ENCODE measurements around the gene CAMK2B. TPM values are rescaled to one million over a fixed set of nuclear protein-coding genes. Genes with fewer than 3 reads are reported as not detected.

Gene CAMK2B
- total RNA-seq, 1 experiment from 2014 or later = not detected

DNA sequence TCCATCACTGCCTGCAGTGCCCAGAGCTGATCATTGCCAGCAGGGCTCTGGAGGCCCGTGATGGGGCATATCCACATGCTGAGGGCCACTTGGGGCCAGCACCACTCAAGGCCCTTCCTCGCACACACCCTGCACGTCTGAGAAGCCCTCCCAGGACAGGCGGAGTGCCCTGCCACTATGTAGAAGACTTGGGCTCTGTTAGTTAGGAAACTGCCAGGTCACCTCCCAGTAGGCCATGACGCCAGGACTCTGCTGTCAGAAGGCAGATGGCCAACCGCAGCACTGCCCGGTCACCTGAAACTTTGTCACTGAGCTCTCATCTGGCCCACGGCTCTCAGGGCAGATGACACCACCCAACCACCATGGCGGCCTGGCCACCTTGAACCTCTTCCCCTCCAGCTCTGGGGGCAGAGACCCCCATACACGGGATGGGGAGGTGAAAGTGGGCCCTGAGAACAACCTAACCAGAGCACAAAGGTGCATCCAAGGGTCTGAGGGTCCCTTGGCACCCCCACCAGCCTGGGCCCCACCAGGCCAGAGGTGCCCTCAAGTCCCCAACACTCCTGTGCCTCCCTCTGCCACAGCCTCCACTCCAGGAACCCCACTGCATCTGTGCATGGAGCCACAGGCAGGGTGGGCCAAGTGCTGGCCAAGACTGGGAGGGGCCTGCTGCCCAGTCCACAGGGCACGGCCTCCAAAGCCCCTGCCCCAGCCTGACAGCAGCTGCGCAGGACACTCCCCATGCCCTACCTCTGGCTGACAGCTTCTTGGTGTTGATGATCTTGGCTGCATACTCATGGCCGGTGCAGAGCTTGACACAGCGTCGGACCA is 41.8 kb downstream of the CAMK2B start:
- Histone ChIP-seq H3K9me3 (ENCODE audit: low read length) (no peaks in the 10 kb centered on the region), H3K4me1 (ENCODE audit: low read length) (no peaks in the 10 kb centered on the region), H2AFZ (ENCODE audit: low read length) (no peak overlapping the region), H3K79me2 (ENCODE audit: low read length) (no peaks in the 10 kb centered on the region), H4K20me1 (ENCODE audit: insufficient read depth, low read depth, low read length) (no peaks in the 10 kb centered on the region), H3K36me3 (ENCODE audit: insufficient read depth, low read length) (no peaks in the 10 kb centered on the region), H3K27me3 (ENCODE audit: low read length) (no peaks in the 10 kb centered on the region), H3K9ac (ENCODE audit: low read length) (no peak overlapping the region), H3K4me3 (ENCODE audit: low read length) (no peak overlapping the region), H3K27ac (ENCODE audit: low read length) (no peak overlapping the region), H3K9me2 (replicated peaks; ENCODE audit: insufficient read depth, low read length) (no peaks in the 10 kb centered on the region), H3K4me2 (ENCODE audit: low read depth, low read length, poor library complexity, severe bottlenecking) (no peak overlapping the region)
- no peak for DNase-seq

DNA sequence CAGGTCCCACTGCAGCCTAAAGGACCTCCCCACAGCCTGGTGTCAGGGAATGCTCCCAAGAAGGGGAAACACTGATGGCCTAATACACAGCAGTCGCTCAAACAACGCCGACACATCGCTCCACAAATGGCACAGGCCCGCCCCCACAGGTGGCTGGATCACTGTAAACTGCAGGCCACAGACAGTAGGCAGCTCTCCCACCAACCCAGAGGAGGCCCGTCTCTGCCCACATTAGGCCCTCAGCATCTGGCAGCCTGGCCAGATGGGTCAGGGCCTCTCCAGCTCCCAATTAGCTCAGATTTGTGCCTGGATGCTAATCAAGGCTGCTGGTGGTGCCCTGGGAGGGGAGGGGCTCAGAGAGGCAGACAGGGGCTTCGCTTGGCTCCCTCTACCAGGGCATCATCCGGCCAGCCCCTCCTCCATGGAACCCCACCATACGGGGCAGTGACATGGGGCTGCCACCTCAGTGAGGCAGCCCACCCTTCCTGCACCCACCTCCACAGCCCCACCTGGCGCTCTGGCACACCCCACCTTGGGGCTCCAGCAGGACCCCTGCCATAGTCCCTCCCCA is 42.7 kb downstream of the CAMK2B start:
- H3K27me3 ChIP-seq (ENCODE audit: low read length) = no peaks in the 10 kb centered on the region
- no peak overlapping the region for H3K9ac ChIP-seq (ENCODE audit: low read length)
- H2AFZ ChIP-seq (ENCODE audit: low read length) = no peak overlapping the region
- H3K79me2 ChIP-seq (ENCODE audit: low read length) = no peaks in the 10 kb centered on the region
- H3K9me3 ChIP-seq (ENCODE audit: low read length) = no peaks in the 10 kb centered on the region
- DNase-seq = peak; percentile 49
- no peak overlapping the region for H3K4me2 ChIP-seq (ENCODE audit: low read depth, low read length, poor library complexity, severe bottlenecking)
- H3K9me2 ChIP-seq (replicated peaks; ENCODE audit: insufficient read depth, low read length) = no peaks in the 10 kb centered on the region
- H3K36me3 ChIP-seq (ENCODE audit: insufficient read depth, low read length) = no peaks in the 10 kb centered on the region
- H3K27ac ChIP-seq (ENCODE audit: low read length) = no peak overlapping the region
- H4K20me1 ChIP-seq (ENCODE audit: insufficient read depth, low read depth, low read length) = no peaks in the 10 kb centered on the region
- no peak overlapping the region for H3K4me3 ChIP-seq (ENCODE audit: low read length)
- H3K4me1 ChIP-seq (ENCODE audit: low read length) = no peaks in the 10 kb centered on the region

DNA sequence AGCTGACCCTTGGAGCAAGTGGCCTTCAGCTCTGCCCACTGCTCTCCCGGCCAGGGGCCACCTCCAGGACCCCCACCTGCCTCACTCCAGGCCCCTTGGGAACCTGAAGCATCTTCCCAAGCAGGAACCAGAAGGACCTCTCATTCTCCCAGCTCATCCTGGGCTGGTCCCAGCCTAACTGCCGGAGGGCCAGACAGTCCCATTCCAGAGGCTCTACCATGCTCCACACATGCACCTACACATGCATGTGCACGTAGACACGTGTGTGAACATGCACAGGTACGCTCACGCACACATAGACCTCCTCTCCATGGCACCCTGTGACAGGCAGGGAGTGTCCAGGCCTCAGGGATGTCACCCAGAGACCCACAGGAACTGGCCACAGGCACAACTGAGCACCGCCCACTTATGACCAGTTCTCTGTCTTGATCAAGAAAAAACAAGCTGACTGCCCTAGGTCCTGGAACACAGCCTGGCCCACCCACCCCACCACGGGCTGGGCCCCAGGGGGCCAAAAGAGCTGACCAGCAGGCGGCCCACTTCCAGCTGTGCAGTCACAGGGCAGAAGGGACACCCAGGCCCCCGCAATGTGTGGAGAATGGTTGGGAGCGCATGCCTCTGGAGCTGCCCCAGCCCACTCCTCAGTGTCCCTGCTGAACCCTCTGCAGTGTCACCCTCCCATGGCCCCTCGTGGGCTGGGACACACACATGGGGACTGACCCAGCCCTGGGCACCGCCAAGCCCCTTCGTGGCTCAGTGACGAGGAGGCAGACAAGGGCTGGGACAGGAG is 43.4 kb downstream of the CAMK2B start:
- H4K20me1 ChIP-seq (ENCODE audit: insufficient read depth, low read depth, low read length) = no peaks in the 10 kb centered on the region
- no peak overlapping the region for H3K27ac ChIP-seq (ENCODE audit: low read length)
- H3K4me2 ChIP-seq (ENCODE audit: low read depth, low read length, poor library complexity, severe bottlenecking) = no peak overlapping the region
- H2AFZ ChIP-seq (ENCODE audit: low read length) = no peak overlapping the region
- no peaks in the 10 kb centered on the region for H3K27me3 ChIP-seq (ENCODE audit: low read length)
- H3K9me2 ChIP-seq (replicated peaks; ENCODE audit: insufficient read depth, low read length) = no peaks in the 10 kb centered on the region
- DNase-seq = no peak
- H3K79me2 ChIP-seq (ENCODE audit: low read length) = no peaks in the 10 kb centered on the region
- no peak overlapping the region for H3K4me3 ChIP-seq (ENCODE audit: low read length)
- H3K9me3 ChIP-seq (ENCODE audit: low read length) = no peaks in the 10 kb centered on the region
- no peaks in the 10 kb centered on the region for H3K4me1 ChIP-seq (ENCODE audit: low read length)
- no peak overlapping the region for H3K9ac ChIP-seq (ENCODE audit: low read length)
- H3K36me3 ChIP-seq (ENCODE audit: insufficient read depth, low read length) = no peaks in the 10 kb centered on the region

DNA sequence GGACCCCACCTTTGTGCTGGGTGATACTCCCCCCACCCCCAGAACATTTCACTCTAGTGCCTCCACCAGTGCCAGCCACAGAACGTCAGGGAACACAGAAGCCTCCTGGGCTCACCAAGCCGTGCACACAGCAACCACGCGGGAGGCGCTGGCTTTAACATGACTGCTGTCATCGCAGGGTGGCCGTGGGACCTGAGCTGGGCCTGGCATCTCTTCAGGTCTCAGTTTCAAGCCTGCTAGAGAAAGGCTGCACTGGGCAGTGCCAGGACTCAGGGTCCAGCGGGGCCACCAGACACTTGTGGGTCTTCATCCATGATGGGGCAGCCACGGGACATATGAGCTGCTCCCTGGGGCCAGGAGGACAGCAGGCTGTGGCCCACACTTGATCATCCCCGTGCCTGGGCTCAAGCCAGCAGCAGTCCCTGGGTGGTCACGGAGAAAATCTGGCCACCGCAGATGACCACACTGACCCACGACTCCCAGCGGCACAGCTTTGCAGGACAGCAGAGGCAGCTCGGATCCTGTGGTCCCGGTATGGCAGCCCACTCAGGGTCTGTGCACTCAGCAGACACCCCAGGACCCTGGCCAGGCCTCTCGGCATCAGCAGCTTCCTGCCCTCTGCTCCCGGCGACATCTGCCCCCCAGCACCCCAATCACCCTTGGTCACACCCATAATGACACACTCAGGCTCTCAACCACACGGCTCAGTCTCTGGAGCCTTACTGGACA is 44.2 kb downstream of the CAMK2B start:
- H3K9me3 ChIP-seq (ENCODE audit: low read length) = no peaks in the 10 kb centered on the region
- H3K4me1 ChIP-seq (ENCODE audit: low read length) = no peaks in the 10 kb centered on the region
- H3K36me3 ChIP-seq (ENCODE audit: insufficient read depth, low read length) = no peaks in the 10 kb centered on the region
- H3K4me2 ChIP-seq (ENCODE audit: low read depth, low read length, poor library complexity, severe bottlenecking) = no peak overlapping the region
- no peak for DNase-seq
- no peaks in the 10 kb centered on the region for H4K20me1 ChIP-seq (ENCODE audit: insufficient read depth, low read depth, low read length)
- H3K4me3 ChIP-seq (ENCODE audit: low read length) = no peak overlapping the region
- no peaks in the 10 kb centered on the region for H3K9me2 ChIP-seq (replicated peaks; ENCODE audit: insufficient read depth, low read length)
- H3K9ac ChIP-seq (ENCODE audit: low read length) = no peak overlapping the region
- no peaks in the 10 kb centered on the region for H3K79me2 ChIP-seq (ENCODE audit: low read length)
- H3K27ac ChIP-seq (ENCODE audit: low read length) = no peak overlapping the region
- H3K27me3 ChIP-seq (ENCODE audit: low read length) = no peaks in the 10 kb centered on the region
- H2AFZ ChIP-seq (ENCODE audit: low read length) = no peak overlapping the region

DNA sequence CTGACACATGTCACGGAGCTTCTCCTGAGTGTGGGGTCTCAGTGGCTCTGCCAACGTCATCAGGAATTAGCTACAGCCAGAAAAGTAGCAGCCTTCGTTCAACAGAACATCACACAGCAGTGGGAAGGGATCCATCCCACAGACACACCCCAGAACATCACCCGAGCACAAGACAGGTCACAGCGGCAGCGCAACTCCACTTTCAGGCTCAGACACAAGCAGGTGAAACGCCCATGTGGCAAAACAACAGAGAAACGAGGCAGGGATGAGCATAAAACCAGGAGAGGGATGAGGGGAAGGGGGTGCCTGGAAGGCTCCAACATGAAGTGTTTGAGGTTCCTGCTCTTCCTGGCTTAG is 44.8 kb downstream of the CAMK2B start:
- no peaks in the 10 kb centered on the region for H3K9me3 ChIP-seq (ENCODE audit: low read length)
- no peak overlapping the region for H3K4me2 ChIP-seq (ENCODE audit: low read depth, low read length, poor library complexity, severe bottlenecking)
- H3K36me3 ChIP-seq (ENCODE audit: insufficient read depth, low read length) = no peaks in the 10 kb centered on the region
- H3K27me3 ChIP-seq (ENCODE audit: low read length) = no peaks in the 10 kb centered on the region
- H3K9ac ChIP-seq (ENCODE audit: low read length) = no peak overlapping the region
- H3K27ac ChIP-seq (ENCODE audit: low read length) = no peak overlapping the region
- no peak overlapping the region for H2AFZ ChIP-seq (ENCODE audit: low read length)
- H3K79me2 ChIP-seq (ENCODE audit: low read length) = no peaks in the 10 kb centered on the region
- no peaks in the 10 kb centered on the region for H3K9me2 ChIP-seq (replicated peaks; ENCODE audit: insufficient read depth, low read length)
- DNase-seq = no peak
- no peaks in the 10 kb centered on the region for H4K20me1 ChIP-seq (ENCODE audit: insufficient read depth, low read depth, low read length)
- H3K4me3 ChIP-seq (ENCODE audit: low read length) = no peak overlapping the region
- H3K4me1 ChIP-seq (ENCODE audit: low read length) = no peaks in the 10 kb centered on the region

DNA sequence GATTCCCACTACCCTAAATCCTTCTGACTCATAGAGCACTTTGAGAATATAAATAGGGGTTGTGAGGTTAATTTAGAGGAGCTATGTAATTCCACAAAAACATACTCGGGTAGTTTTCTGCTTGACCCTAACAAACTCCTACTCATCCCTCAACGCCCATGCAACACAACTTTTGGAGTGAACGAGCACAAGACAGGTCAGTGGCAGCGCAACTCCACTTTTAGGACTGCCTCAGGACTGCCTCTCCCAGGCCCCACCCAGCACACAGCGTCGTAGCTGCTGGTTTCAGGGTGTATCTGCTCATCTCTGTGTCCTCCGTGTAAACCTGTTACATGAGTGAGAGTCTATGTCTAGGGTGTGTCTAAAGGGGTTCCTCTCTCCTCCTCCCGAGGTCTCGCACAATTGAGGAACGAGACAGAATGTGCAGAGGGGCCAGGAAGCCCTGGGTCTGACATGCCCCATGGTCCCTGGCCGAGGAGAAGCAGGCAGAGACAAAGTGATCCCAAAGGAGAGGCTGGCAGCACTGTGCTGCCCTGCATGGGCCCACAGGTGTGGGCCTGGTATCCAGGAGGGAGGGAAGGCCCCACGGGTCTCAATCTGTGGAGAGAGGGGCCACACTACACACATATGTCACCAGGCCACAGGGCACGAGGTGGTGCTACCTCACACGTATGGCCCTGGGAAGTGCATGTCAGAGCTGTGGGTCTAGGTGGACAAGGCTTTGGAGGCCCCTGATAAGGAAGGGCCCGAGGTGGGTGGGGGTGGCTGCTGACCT is 45.5 kb downstream of the CAMK2B start:
- H3K4me2 ChIP-seq (ENCODE audit: low read depth, low read length, poor library complexity, severe bottlenecking) = no peak overlapping the region
- no peaks in the 10 kb centered on the region for H3K9me2 ChIP-seq (replicated peaks; ENCODE audit: insufficient read depth, low read length)
- no peaks in the 10 kb centered on the region for H3K4me1 ChIP-seq (ENCODE audit: low read length)
- no peaks in the 10 kb centered on the region for H3K79me2 ChIP-seq (ENCODE audit: low read length)
- no peaks in the 10 kb centered on the region for H4K20me1 ChIP-seq (ENCODE audit: insufficient read depth, low read depth, low read length)
- no peaks in the 10 kb centered on the region for H3K9me3 ChIP-seq (ENCODE audit: low read length)
- no peak overlapping the region for H3K27ac ChIP-seq (ENCODE audit: low read length)
- DNase-seq = no peak
- no peak overlapping the region for H3K4me3 ChIP-seq (ENCODE audit: low read length)
- H2AFZ ChIP-seq (ENCODE audit: low read length) = no peak overlapping the region
- no peaks in the 10 kb centered on the region for H3K27me3 ChIP-seq (ENCODE audit: low read length)
- no peak overlapping the region for H3K9ac ChIP-seq (ENCODE audit: low read length)
- no peaks in the 10 kb centered on the region for H3K36me3 ChIP-seq (ENCODE audit: insufficient read depth, low read length)

DNA sequence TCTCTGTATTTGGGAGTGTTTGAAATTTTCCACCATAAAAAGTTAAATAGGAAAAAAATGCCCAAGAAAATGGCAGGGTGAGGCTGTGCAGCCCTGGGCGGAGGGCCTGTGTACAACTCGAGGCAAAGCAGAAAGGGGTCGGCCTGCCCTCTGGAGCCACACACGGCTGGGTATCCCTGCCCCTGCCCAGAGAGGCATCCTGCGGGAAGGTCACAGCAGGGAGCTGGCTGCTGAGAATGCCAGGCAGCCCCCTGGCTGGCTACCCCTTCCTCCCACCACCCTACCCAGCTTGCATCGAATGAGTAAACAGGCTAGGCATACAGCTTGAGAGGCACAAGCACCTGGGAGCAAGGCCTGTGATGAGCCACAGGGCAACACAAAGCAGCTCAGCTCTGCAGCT is 46.1 kb downstream of the CAMK2B start:
- DNase-seq = no peak
- H3K27me3 ChIP-seq (ENCODE audit: low read length) = no peaks in the 10 kb centered on the region
- no peak overlapping the region for H3K9ac ChIP-seq (ENCODE audit: low read length)

More for the DNA sequence above, 46.1 kb downstream of the CAMK2B start:
- H3K79me2 ChIP-seq (ENCODE audit: low read length) = no peaks in the 10 kb centered on the region
- H3K4me1 ChIP-seq (ENCODE audit: low read length) = no peaks in the 10 kb centered on the region
- H3K4me3 ChIP-seq (ENCODE audit: low read length) = no peak overlapping the region
- no peaks in the 10 kb centered on the region for H3K9me2 ChIP-seq (replicated peaks; ENCODE audit: insufficient read depth, low read length)
- no peaks in the 10 kb centered on the region for H3K9me3 ChIP-seq (ENCODE audit: low read length)
- no peak overlapping the region for H2AFZ ChIP-seq (ENCODE audit: low read length)
- no peaks in the 10 kb centered on the region for H3K36me3 ChIP-seq (ENCODE audit: insufficient read depth, low read length)
- no peak overlapping the region for H3K27ac ChIP-seq (ENCODE audit: low read length)
- no peaks in the 10 kb centered on the region for H4K20me1 ChIP-seq (ENCODE audit: insufficient read depth, low read depth, low read length)
- H3K4me2 ChIP-seq (ENCODE audit: low read depth, low read length, poor library complexity, severe bottlenecking) = no peak overlapping the region
